Uterus (tissue), 4 donors: ENCODE results near the gene ID3. TPM values are rescaled to one million over a fixed set of nuclear protein-coding genes. Genes with fewer than 3 reads are reported as not detected.

ENCODE experiments used
- DNase-seq, 2 donors: peaks; one replicate each; pipeline ENCODE4 v3.0.0-alpha.2; 2019 to 2020
- H3K27ac ChIP-seq, 2 donors: fragments of 200-600 bp; sonication (generic); 1 replicate in 1 of 2; 2 replicates in 1 of 2; pipeline ENCODE4 v1.5.1; 2016 to 2018
- H3K27me3 ChIP-seq, 2 donors: fragments of 200-600 bp; sonication (generic); one replicate each; pipeline ENCODE4 v1.5.1; 2018 to 2019; ENCODE audit warnings: control low read depth in 1 of 2
- H3K36me3 ChIP-seq, 2 donors: fragments of 200-600 bp; sonication (generic); one replicate each; pipeline ENCODE4 v1.5.1; 2019; ENCODE audit warnings: control low read depth in 1 of 2
- H3K4me1 ChIP-seq, 2 donors: fragments of 200-600 bp; sonication (generic); one replicate each; pipeline ENCODE4 v1.5.1; 2018 to 2019; ENCODE audit warnings: control low read depth in 1 of 2
- H3K4me3 ChIP-seq, 2 donors: fragments of 200-600 bp; sonication (generic); 1 replicate in 1 of 2; 2 replicates in 1 of 2; pipeline ENCODE4 v1.5.1; 2018 to 2019; ENCODE audit warnings: mild to moderate bottlenecking in 1 of 2
- H3K9me3 ChIP-seq, 2 donors: fragments of 200-600 bp; sonication (generic); one replicate each; pipeline ENCODE4 v1.5.1; 2019; ENCODE audit warnings: control low read depth in 1 of 2
- POLR2A ChIP-seq, 2 donors: fragments of 450-650 bp; IDR thresholded peaks; one replicate each; pipeline ENCODE4 v1.6.1; 2016; ENCODE audit warnings: antibody characterized with exemption in 2 of 2, mild to moderate bottlenecking in 1 of 2, moderate library complexity in 1 of 2
- intact Hi-C: fragments of 100-400 bp; cut with DNase I; formaldehyde crosslinking; loops from one replicate; pipeline ENCODE4 v1.15.1; 2023; ENCODE audit warnings: low total_unique reads
- total RNA-seq, 4 donors: library from RNA; depleted of rRNA in 3 of 4; stranded (reverse); fragments of >200 nt in 3 of 4; gene quantifications; one replicate each; pipeline versions ENCODE4 v1.1.0 to v1.2.4, GENCODE V29; 2014 to 2023
- TF ChIP-seq, protein P1 (sequence below), 4 experiments: fragments of 200-600 bp in 2 of 4; fragments of 450-650 bp in 2 of 4; sonication (generic) in 2 of 4; IDR thresholded peaks; one replicate each; pipeline ENCODE4 v1.5.1; 2016 to 2019; ENCODE audit warnings: antibody characterized with exemption in 4 of 4, mild to moderate bottlenecking in 2 of 4, moderate library complexity in 1 of 4
- donor health status: DM: yes; HTN: yes; CAD: no.

Gene ID3
- total RNA-seq, 4 donors from 2014 or later: 38.4 to 652 (median 260) TPM

GRCh38 chr1:23559985-23560741 is 862 bp upstream of the ID3 start:
- TF ChIP-seq POLR2A (IDR thresholded peaks at IDR 0.05): no peak
- TF ChIP-seq, protein P1, sequence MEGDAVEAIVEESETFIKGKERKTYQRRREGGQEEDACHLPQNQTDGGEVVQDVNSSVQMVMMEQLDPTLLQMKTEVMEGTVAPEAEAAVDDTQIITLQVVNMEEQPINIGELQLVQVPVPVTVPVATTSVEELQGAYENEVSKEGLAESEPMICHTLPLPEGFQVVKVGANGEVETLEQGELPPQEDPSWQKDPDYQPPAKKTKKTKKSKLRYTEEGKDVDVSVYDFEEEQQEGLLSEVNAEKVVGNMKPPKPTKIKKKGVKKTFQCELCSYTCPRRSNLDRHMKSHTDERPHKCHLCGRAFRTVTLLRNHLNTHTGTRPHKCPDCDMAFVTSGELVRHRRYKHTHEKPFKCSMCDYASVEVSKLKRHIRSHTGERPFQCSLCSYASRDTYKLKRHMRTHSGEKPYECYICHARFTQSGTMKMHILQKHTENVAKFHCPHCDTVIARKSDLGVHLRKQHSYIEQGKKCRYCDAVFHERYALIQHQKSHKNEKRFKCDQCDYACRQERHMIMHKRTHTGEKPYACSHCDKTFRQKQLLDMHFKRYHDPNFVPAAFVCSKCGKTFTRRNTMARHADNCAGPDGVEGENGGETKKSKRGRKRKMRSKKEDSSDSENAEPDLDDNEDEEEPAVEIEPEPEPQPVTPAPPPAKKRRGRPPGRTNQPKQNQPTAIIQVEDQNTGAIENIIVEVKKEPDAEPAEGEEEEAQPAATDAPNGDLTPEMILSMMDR (IDR thresholded peaks at IDR 0.05): no peak
- Histone ChIP-seq H3K9me3 (no peaks in the 10 kb centered on the region), H3K4me1 (no peaks in the 10 kb centered on the region), H3K4me3 (peak overlapping the region; percentile 59 to 65), H3K27me3 (no peaks in the 10 kb centered on the region), H3K36me3 (no peaks in the 10 kb centered on the region), H3K27ac (peak overlapping the region; percentile 82 to 90)
- DNase-seq: no peak
- intact Hi-C loops: no loop called here

DNA sequence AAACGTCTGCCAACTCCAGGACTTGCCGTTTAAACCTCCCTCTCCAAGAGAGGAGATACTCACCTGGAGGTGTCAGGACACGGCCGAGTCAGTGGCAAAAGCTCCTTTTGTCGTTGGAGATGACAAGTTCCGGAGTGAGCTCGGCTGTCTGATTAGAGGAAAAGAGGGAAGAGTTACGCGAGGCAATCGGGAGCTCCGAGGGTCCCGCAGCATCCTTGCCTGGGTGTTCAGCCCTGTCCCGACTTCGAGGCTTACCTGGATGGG is 497 bp downstream of the ID3 start:
- no peaks in the 10 kb centered on the region for H3K9me3 ChIP-seq
- no peaks in the 10 kb centered on the region for H3K36me3 ChIP-seq
- TF ChIP-seq POLR2A (IDR thresholded peaks at IDR 0.05): no peak
- TF ChIP-seq, protein P1 (IDR thresholded peaks at IDR 0.05): no peak
- H3K27ac ChIP-seq: peak overlapping the region; percentile 82 to 90
- intact Hi-C loops: no loop called here
- peak overlapping the region; percentile 59 to 65 for H3K4me3 ChIP-seq
- H3K27me3 ChIP-seq: no peaks in the 10 kb centered on the region
- no peak for DNase-seq
- peaks cover 0 to 3% of the 10 kb centered on the region in 2 donors for H3K4me1 ChIP-seq

DNA sequence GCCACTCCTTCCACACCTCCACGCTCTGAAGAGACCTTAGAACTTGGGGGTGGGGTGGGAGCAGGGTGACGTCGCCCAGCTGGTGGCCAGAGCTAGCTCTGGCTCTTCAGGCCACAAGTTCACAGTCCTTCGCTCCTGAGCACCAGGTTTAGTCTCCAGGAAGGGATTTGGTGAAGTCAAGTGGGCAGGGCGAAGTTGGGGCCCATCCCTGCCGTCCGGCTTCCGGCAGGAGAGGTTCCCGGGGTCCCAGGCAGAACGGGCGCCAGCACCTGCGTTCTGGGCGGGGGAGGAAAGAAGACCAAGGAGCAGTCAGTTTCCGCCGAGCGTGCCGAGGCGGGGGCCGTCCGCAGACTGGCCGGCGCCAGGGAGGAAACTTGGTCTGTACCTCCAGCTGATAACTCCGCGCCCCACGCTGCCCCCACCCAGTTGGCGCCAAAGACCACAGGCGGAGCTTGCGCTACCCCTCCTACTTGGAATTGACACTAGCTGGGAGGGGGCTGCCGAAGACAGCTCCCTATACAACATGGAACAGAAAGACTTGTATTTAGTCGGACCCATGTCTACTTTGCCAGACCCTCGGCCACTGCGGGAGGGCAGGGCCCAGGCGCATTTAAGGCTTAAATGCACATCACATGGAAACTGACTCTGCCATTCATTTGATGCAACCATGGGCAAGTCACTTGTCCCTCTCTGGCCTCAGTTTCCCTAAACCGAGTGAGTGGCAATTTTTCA is 995 bp downstream of the ID3 start:
- TF ChIP-seq, protein P1 (IDR thresholded peaks at IDR 0.05): no peak
- TF ChIP-seq POLR2A (IDR thresholded peaks at IDR 0.05): peak in 1 of 2 donors; percentile 13
- Histone ChIP-seq H3K4me3 (peak overlapping the region; percentile 59 to 65), H3K27ac (peak overlapping the region; percentile 82 to 90), H3K27me3 (no peaks in the 10 kb centered on the region), H3K4me1 (peaks cover 0 to 4% of the 10 kb centered on the region in 2 donors), H3K9me3 (no peaks in the 10 kb centered on the region), H3K36me3 (no peaks in the 10 kb centered on the region)
- DNase-seq: peak; percentile 53 to 64
- intact Hi-C loops: no loop called here

DNA sequence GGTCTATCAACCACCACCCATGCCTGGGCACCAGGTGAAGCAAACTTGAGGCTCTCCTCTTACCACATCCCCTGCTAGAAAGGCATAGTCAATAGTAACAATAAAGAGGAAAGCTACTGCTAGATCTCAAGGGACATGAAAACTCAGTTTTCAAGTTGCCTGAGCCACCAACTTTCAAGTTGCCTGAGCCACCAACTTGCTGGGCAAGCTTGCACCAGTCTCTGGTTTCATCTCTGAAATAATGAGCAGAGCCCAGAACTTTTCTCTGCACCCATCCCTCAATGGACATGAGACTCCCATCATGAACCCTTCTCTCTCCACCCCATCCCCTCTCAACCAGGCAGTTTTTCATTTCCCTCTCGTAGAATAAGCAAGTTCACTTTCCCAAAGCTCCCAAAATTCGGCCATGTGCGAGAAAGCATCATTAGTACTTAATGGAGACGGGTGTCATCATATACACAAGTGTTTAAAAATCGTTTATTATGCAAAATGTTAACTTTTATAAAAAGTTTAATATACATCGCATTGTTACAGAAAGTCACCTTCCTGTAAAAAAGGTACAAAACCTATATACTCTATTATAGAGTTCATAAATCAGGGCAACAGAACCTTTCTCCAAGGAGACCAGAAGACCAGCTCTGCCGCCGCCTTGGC is 1.7 kb downstream of the ID3 start:
- peak overlapping the region; percentile 59 to 65 for H3K4me3 ChIP-seq
- intact Hi-C loops: no loop called here
- no peak for DNase-seq
- peak overlapping the region; percentile 82 to 90 for H3K27ac ChIP-seq
- no peak for TF ChIP-seq POLR2A (IDR thresholded peaks at IDR 0.05)
- TF ChIP-seq, protein P1 (IDR thresholded peaks at IDR 0.05): no peak
- no peaks in the 10 kb centered on the region for H3K36me3 ChIP-seq
- no peaks in the 10 kb centered on the region for H3K9me3 ChIP-seq
- H3K27me3 ChIP-seq: no peaks in the 10 kb centered on the region
- peaks cover 0 to 4% of the 10 kb centered on the region in 2 donors for H3K4me1 ChIP-seq
